C4-2B (cell line): ENCODE data around the gene RECQL.

Experiments
- H3K27ac ChIP-seq: fragments of 450-650 bp; 2 replicates; pipeline ENCODE4 v1.5.1; 2017
- ZFX ChIP-seq: fragments of 450-650 bp; IDR thresholded peaks from 2 replicates; pipeline ENCODE4 v1.6.1; 2017
- TF ChIP-seq, protein P1 (sequence below): fragments of 450-650 bp; conservative IDR thresholded peaks from 2 replicates; pipeline ENCODE4 v1.5.1; 2017; ENCODE audit warnings: mild to moderate bottlenecking

The RECQL gene

DNA sequence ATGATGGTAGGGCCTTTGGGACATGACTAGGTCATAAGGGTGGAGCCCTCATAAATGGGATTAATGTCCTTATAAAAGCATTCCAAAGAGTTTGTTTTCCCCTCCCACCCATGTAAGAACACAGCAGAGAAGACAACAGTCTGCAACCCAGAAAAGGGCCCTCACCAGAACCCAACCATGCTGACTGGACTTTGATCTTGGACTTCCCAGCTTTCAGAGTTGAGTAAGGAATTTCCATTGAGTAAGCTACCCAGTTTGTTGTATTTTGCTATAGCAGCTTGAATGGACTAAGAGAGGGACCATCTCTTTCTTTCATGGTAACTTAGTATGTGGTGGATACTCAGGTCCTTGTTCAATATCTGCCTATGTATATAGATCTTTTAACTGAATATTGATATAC, 21.7 kb upstream of the RECQL start:
- no peak overlapping the region for H3K27ac ChIP-seq
- TF ChIP-seq ZFX: no peak
- TF ChIP-seq, protein P1, sequence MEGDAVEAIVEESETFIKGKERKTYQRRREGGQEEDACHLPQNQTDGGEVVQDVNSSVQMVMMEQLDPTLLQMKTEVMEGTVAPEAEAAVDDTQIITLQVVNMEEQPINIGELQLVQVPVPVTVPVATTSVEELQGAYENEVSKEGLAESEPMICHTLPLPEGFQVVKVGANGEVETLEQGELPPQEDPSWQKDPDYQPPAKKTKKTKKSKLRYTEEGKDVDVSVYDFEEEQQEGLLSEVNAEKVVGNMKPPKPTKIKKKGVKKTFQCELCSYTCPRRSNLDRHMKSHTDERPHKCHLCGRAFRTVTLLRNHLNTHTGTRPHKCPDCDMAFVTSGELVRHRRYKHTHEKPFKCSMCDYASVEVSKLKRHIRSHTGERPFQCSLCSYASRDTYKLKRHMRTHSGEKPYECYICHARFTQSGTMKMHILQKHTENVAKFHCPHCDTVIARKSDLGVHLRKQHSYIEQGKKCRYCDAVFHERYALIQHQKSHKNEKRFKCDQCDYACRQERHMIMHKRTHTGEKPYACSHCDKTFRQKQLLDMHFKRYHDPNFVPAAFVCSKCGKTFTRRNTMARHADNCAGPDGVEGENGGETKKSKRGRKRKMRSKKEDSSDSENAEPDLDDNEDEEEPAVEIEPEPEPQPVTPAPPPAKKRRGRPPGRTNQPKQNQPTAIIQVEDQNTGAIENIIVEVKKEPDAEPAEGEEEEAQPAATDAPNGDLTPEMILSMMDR: no peak

DNA sequence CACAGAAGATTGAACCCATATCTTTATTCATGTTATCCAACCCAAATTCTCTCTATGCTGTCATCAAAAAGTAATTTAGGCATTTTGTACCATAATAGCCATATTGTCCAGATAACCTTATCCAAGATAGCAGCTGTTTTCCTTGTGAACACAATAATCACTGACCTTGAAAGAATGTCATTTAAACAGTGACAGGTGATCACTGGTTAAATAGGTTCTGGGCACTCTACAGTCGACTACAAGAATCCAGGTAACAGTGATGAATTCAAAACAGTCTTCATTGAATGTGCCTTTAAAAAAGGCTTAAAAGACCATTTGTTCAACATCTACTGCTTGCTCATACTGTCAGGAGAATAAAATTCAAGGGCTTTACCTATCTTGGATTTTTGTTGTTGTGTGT, 20.1 kb upstream of the RECQL start:
- H3K27ac ChIP-seq: no peak overlapping the region
- TF ChIP-seq ZFX: no peak
- TF ChIP-seq, protein P1: no peak

DNA sequence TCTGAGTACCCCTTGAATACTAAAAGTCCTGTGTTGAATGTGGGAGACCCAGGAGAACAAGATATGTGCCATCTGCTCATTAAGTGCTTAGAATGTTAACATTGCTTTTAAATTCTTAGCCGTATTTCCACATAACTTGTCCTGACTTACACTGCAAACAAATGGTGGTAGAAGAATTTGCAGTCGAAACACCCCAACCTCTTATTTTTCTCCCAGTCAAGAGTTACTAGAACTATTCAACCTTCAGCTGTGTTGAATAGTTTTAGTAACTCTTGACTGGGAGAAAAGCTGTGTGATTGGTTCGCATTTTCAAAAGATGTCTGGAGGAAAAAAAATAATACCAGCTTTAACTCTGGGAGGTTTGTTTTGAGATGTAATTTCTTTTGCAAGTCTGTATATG, 17.0 kb upstream of the RECQL start:
- H3K27ac ChIP-seq: no peak overlapping the region
- TF ChIP-seq, protein P1: no peak
- TF ChIP-seq ZFX: no peak

DNA sequence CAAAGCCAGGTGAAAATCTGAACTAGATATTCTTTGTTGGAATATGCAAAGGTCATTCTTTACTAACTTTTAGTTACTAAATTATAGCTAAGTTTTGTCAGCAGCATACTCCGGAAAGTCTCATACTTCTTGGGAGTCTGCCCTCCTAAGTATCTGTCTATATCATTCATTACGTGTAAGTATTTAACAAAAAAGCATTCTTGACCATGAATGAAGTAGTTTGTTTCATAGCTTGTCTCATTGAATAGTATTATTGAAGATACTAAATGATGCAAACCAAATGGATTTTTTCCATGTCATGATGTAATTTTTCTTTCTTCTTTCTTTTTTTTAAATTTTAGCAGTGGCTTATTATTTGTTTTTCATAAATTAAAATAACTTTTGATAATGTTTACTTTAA, 14.8 kb upstream of the RECQL start:
- TF ChIP-seq ZFX: no peak
- TF ChIP-seq, protein P1: no peak
- no peak overlapping the region for H3K27ac ChIP-seq

DNA sequence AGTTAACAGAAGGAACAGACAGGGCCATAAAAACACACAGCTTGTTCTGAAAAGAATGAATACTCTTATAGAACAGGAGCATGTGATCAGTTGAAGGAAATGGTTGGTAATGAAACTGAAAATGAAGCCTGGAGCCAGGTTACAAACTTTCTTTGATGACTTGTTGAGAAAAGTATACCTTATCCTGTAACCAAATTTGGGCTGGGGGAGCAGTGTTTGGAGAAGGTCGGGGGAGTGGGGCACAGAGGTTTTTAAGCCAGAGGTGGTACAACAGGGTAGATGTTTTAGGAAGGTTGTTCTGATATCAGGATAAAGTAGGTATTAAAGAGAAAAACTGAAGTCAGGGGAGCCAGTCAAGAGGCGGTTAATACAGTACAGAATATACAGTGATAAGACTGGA, 8.3 kb upstream of the RECQL start:
- TF ChIP-seq ZFX: no peak
- no peak overlapping the region for H3K27ac ChIP-seq

DNA sequence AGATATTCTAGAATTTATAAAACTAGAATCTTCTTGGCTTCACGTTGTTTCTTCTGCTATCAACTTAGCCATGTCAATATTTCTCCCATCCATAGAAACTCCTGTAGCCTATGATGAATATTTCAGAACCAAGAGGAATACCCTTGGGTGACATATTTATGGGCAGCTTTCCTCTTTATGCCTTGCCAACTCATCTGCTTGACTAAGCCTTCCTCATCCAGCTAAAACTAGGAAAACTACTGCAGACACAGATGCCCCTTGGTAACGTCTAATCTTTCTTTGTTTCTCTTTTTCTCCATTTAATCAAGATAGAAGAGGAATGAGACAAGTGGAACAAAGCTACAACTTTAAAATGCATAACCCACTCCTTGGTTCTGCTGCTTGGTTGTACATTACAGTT, 6.4 kb upstream of the RECQL start:
- no peak for TF ChIP-seq ZFX
- TF ChIP-seq, protein P1: no peak
- H3K27ac ChIP-seq: no peak overlapping the region

DNA sequence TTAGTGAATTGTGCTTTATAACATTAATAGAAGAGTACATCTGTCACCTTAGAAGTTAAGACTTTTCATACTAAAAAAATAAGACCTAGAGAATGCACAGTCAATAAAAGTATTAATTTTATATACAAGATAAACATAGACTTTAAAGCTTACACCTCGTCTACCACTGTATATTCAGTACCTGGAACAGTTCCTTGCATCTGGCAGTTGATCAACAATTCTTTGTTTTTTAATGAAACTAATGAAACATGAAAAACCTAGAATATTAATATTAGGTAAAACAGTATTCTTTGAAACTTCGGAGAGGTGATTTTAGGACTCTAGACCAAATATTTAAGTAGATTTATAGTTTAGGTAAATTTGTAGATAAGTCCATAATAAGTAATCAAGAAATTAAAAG, 4.5 kb upstream of the RECQL start:
- no peak overlapping the region for H3K27ac ChIP-seq
- TF ChIP-seq ZFX: no peak
- TF ChIP-seq, protein P1: no peak

DNA sequence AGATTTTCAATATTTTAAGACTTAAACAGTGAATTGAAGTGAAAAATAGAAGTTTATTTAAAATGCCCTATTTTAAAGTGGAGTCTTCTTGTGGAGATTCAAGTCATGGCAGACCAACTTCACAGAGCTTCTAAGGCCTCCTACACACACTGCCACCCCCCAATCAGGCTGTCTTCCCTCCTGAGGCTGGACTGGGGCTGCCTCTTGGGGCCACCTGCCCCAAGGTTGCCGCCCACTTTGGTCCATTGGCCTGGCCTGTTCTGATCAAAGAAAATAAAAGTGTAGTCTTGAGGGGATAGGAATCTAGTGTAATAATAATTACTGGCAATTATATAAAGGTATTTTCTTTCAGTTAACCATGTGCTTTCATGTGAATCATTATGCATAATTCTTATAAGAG, 1.4 kb upstream of the RECQL start:
- no peak overlapping the region for H3K27ac ChIP-seq
- TF ChIP-seq, protein P1: no peak
- TF ChIP-seq ZFX: no peak
